HG03442 (cell line): Measurements from ENCODE around the gene C10orf90.
"Not testable (repeated sequence)": the region's sequence is repeated elsewhere in the genome, so short reads cannot be mapped to it uniquely, and the experiment has no call there.

Source experiments
- ATAC-seq: cut with Tn5 transposase; IDR thresholded peaks from one replicate; pipeline ENCODE4 v1.9.1; 2021; ENCODE audit warnings: mild to moderate bottlenecking, moderate library complexity; ENCODE audit not compliant: unreplicated experiment

Gene C10orf90

GRCh38 chr10:126397640-126398382 is 272.7 kb downstream of the C10orf90 start:
- no peak for ATAC-seq

DNA sequence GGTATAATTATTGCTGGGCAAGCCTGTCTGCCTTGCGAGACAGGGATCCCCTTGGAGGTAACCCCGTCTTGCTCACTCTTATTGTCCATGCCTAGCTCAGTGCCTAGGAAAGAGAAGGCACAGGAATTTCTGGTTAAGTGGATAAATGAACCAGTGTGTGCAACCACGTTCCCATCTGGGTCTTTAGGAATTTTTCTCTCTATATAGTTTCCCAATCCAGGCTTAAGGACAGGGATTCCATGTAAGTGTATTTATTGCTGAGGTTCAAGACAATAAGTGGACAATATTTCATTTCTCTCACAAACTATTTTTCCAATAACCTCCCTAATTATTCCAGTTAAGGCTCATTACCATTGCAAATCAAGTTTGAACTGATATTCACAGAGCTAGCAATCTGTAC is 273.3 kb downstream of the C10orf90 start:
- no peak for ATAC-seq

GRCh38 chr10:126394948-126395347 is 275.5 kb downstream of the C10orf90 start:
- ATAC-seq, result no peak

DNA sequence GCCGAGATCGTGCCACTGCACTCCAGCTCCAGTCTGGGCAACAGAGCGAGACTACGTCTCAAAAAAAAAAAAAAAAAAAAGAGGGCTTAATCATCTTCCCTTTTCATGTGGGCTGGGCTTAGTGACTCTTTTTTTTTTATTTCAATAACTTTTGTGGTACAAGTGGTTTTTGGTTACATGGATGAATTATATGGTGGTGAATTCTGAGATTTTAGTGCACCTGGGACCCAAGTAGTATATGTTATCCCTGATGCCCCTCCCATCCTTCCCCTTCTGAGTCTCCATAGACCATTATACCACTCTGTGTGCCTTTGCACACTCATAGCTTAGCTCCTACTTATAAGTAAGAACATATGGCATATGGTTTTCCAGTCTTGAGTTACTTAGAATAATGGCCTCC is 277.4 kb downstream of the C10orf90 start:
- no peak for ATAC-seq

GRCh38 chr10:126392469-126392868 is 278.0 kb downstream of the C10orf90 start:
- ATAC-seq, result no peak

GRCh38 chr10:126392068-126392467 is 278.4 kb downstream of the C10orf90 start:
- no peak for ATAC-seq

DNA sequence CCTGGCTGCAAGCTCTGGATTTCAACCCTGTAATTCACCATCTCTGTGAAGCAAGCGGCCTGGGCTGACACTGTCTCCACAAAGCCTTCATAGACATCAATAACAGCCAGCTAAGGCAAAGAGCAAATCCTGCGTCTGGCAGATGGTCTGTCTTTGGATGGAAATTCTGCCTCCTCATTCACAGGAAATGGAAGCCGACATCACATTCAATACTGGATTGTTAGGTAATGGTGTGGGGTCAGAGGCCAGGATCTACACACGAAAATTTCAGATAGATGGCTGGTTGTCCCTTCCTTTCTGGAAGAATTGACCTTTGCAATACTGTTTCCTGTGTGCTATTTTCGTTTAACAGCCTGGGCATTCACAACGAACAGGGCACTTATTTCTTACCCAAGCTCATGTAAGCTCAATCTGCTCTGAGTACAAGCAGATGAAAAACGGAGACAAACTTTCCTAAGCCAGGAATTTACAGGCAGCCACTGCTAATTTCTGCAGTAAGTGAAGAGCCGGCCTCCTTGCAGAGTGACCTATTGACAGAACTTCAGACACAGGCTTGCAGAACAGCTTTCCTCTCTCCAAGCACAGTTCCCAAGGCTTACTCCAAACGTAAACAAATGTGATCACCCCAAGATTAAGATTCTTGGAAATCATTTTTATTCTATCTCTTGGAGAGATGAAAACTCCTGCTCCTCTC is 279.2 kb downstream of the C10orf90 start:
- no peak for ATAC-seq

DNA sequence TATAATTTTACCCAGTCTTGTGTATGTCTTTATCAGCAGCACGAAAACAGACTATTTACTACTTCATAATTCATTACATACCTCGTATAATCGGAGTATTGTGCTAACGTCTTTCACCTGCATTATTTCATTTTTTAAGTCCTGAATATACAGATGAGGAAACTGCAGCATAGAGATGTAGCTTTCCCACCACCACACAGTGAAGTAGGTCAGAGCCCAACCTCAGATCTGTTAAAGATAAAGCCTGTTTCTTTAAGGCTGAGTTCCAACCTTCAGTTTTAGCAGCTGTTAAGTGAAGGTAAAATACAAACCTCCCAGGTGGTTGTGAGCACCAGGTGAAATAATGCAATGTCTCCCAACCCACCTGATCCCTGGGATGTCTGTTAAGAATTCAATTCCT is 280.2 kb downstream of the C10orf90 start:
- no peak for ATAC-seq

- no peak for ATAC-seq
Measured at GRCh38 chr10:126387931-126388911, 282.3 kb downstream of the C10orf90 start, which contains the start of gene ADAM12. Gene ADAM12, minus strand, starts transcription at chr10:126388477. Its CDS starts 332 bp downstream, at chr10:126388145.

DNA sequence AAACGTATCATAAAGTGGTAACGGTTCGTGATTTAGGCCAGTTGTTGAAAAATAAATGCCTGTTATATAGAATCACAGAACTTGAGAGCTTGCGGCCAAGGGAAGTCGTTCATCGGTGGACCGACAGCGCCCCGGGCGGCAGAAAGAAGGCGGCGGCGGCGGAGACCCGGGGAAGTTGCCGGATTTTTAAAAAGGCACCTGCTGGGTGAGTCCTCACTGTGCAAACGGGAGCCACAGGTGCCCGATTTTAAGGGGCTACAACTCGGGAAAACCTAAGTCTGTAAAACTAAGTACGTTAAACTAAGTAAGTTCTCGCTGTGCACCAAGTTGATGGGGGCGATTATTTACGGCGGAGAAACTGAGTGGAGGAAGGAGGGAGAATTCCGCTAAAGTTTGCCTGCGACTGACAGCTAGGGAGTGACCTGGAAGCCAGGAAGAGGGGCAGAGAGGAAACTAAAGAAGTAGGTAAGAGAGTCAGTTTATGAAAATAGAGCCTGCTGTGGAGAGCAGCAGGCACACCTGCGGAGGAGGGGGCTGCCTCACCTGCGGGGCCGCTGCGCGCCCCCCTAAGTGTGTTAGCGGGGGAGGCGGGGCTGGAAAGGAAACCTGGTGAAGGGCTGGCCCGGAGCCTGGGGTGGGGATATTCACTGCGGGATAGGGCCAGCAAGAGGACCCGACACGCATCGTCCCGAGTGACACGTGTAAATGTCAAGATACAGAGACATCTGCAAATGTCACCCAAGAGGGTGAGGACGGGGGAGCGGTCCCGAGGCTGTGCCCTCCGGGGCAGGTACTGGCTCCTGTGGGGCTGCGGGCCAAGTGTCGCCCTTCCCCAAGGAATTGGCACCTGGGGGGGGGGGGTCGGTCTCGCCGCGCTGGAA is 283.2 kb downstream of the C10orf90 start:
- no peak for ATAC-seq

GRCh38 chr10:126384269-126384873 is 286.1 kb downstream of the C10orf90 start:
- no peak for ATAC-seq

GRCh38 chr10:126380352-126381076 is 290.0 kb downstream of the C10orf90 start:
- ATAC-seq, result no peak

DNA sequence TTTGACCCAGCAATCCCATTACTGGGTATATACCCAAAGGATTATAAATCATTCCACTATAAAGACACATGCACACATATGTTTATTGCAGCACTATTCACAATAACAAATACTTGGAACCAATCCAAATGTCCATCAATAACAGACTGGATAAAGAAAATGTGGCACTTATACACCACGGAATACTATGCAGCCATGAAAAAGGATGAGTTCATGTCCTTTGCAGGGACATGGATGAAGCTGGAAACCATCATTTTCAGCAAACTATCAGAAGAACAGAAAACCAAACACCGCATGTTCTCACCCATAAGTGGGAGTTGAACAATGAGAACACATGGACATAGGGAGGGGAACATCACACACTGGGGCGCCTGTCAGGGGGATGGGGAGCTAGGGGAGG is 291.3 kb downstream of the C10orf90 start:
- not testable (repeated sequence) for ATAC-seq

DNA sequence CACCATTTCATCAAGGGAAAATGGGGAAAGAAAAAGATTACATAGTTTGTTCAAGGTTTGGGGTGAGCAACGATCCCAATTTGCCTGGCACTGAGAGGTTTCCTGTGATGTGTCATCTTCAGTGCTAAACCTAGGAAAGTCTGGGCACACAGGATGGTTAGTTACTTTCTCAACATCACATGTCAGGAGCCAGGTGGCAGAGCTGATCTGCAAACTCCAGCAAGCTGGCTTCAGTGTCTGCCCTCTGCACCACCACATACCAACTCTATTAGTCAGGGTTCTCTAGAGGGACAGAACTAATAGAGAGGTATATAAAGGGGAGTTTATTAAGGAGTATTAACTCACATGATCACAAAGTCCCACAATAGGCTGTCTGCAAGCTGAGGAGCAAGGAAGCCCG is 293.5 kb downstream of the C10orf90 start:
- ATAC-seq, result no peak

GRCh38 chr10:126375926-126376554 is 294.5 kb downstream of the C10orf90 start:
- ATAC-seq, result no peak

DNA sequence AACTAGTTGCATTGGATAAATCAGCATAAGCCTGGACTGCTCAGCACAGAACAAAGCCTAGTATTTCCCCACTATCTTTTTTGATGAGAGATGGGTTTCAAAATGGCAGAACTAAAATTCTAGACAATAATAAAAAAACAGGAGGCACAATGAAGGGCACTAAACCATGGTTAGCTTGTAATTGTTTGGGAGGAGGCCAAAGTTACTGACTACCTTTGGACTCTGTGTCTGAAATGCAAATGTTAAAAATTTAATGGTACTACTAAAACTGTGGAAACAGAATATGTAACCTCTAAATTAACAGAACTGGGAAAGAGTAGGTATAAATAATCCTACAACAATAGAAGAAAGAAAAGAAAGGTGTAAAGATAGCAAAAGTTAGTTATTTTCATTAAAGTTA is 295.2 kb downstream of the C10orf90 start:
- ATAC-seq, result no peak
